Neural cell (in vitro differentiated cells): Measurements from ENCODE around the gene MOB3B. TPM values are rescaled to one million over a fixed set of nuclear protein-coding genes. Genes with fewer than 3 reads are reported as not detected.
"Not testable (repeated sequence)": the region's sequence is repeated elsewhere in the genome, so short reads cannot be mapped to it uniquely, and the experiment has no call there.

Experiments
- H2AFZ ChIP-seq: fragments of 200-600, 300-800 bp; sonication (generic), shearing (Covaris generic); 2 replicates; pipeline ENCODE4 v1.6.0; 2014; ENCODE audit warnings: low read depth, mild to moderate bottlenecking, antibody characterized with exemption, low read length, moderate library complexity
- H3F3A ChIP-seq: fragments of 200-600 bp; shearing (Covaris generic); 2 replicates; pipeline ENCODE4 v1.6.1; 2016; ENCODE audit warnings: mild to moderate bottlenecking, moderate library complexity, mixed read lengths, antibody characterized with exemption, low read length; ENCODE audit not compliant: insufficient read depth, poor library complexity, severe bottlenecking
- H3K27ac ChIP-seq: fragments of 200-600, 300-800 bp; sonication (generic), shearing (Covaris generic); 2 replicates; pipeline ENCODE4 v1.5.1; 2014; ENCODE audit warnings: mild to moderate bottlenecking, low read length, moderate library complexity
- H3K27me3 ChIP-seq: fragments of 300-800, 200-600 bp; sonication (generic), shearing (Covaris generic); 2 replicates; pipeline ENCODE4 v1.6.0; 2014; ENCODE audit warnings: mild to moderate bottlenecking, low read depth, low read length, moderate library complexity; ENCODE audit not compliant: insufficient read depth
- H3K36me3 ChIP-seq: fragments of 300-800, 200-600 bp; sonication (generic), shearing (Covaris generic); 2 replicates; pipeline ENCODE4 v1.5.1; 2014; ENCODE audit warnings: mild to moderate bottlenecking, antibody characterized with exemption, low read length, moderate library complexity; ENCODE audit not compliant: insufficient read depth
- H3K4me2 ChIP-seq: fragments of 300-800, 200-600 bp; sonication (generic), shearing (Covaris generic); 2 replicates; pipeline ENCODE4 v1.6.0; 2014; ENCODE audit warnings: mild to moderate bottlenecking, low read length
- H3K4me3 ChIP-seq: fragments of 300-800, 200-600 bp; sonication (generic), shearing (Covaris generic); 2 replicates; pipeline ENCODE4 v1.5.1; 2014; ENCODE audit warnings: mild to moderate bottlenecking, low read length, moderate library complexity
- H3K79me2 ChIP-seq: fragments of 200-600 bp; shearing (Covaris generic); replicated peaks from 2 replicates; pipeline ENCODE4 v1.6.0; 2014; ENCODE audit warnings: mild to moderate bottlenecking, low read length, moderate library complexity; ENCODE audit not compliant: insufficient read depth
- H3K9ac ChIP-seq: fragments of 300-800, 200-600 bp; sonication (generic), shearing (Covaris generic); 2 replicates; pipeline ENCODE4 v1.6.1; 2016; ENCODE audit warnings: mild to moderate bottlenecking, low read length, mixed read lengths
- H3K9me2 ChIP-seq: fragments of 200-600 bp; shearing (Covaris generic); 2 replicates; pipeline ENCODE4 v1.6.1; 2016; ENCODE audit warnings: mild to moderate bottlenecking, low read length, mixed read lengths; ENCODE audit not compliant: insufficient read depth
- H3K9me3 ChIP-seq: fragments of 200-600, 300-800 bp; sonication (generic), shearing (Covaris generic); 2 replicates; pipeline ENCODE4 v1.6.1; 2016; ENCODE audit warnings: mild to moderate bottlenecking, mixed run types, low read length, moderate library complexity, mixed read lengths
- H4K20me1 ChIP-seq: fragments of 200-600 bp; shearing (Covaris generic); 2 replicates; pipeline ENCODE4 v1.6.1; 2016; ENCODE audit warnings: mild to moderate bottlenecking, mixed run types; ENCODE audit not compliant: insufficient read depth
- CTCF ChIP-seq: fragments of 450-650 bp; IDR thresholded peaks from 2 replicates; pipeline ENCODE4 v1.5.1; 2014; ENCODE audit warnings: antibody characterized with exemption, mild to moderate bottlenecking, moderate library complexity; ENCODE audit not compliant: poor library complexity, severe bottlenecking
- EP300 ChIP-seq: fragments of 450-650 bp; conservative IDR thresholded peaks from 2 replicates; pipeline ENCODE4 v1.6.1; 2014; ENCODE audit warnings: antibody characterized with exemption, mild to moderate bottlenecking, moderate library complexity; ENCODE audit not compliant: poor library complexity, severe bottlenecking
- EZH2 ChIP-seq: fragments of 200-600, 300-800 bp; shearing (Covaris generic), sonication (generic); IDR thresholded peaks from 2 replicates; pipeline ENCODE4 v1.6.1; 2014; ENCODE audit warnings: antibody characterized with exemption, low read length, borderline replicate concordance, mild to moderate bottlenecking; ENCODE audit not compliant: insufficient read depth, poor library complexity, severe bottlenecking
- MXI1 ChIP-seq: fragments of 450-650 bp; conservative IDR thresholded peaks from 2 replicates; pipeline ENCODE4 v1.6.1; 2014; ENCODE audit warnings: antibody characterized with exemption, mild to moderate bottlenecking; ENCODE audit not compliant: poor library complexity, severe bottlenecking
- POLR2AphosphoS5 ChIP-seq: IDR thresholded peaks from 2 replicates; pipeline ENCODE4 v1.6.1; 2012
- RAD21 ChIP-seq: fragments of 450-650 bp; conservative IDR thresholded peaks from 2 replicates; pipeline ENCODE4 v1.6.1; 2014; ENCODE audit warnings: antibody characterized with exemption, mild to moderate bottlenecking, moderate library complexity
- REST ChIP-seq: IDR thresholded peaks from 2 replicates; pipeline ENCODE4 v1.6.1; 2012; ENCODE audit warnings: borderline replicate concordance
- SMC3 ChIP-seq: fragments of 450-650 bp; conservative IDR thresholded peaks from 2 replicates; pipeline ENCODE4 v1.6.1; 2014; ENCODE audit warnings: antibody characterized with exemption, mild to moderate bottlenecking, moderate library complexity; ENCODE audit not compliant: poor library complexity
- TAF1 ChIP-seq: IDR thresholded peaks from 2 replicates; pipeline ENCODE4 v1.6.1; 2012; ENCODE audit warnings: low read depth
- polyA plus RNA-seq: library from polyadenylated mRNA; depleted of rRNA; stranded (reverse); fragments of >200 nt; gene quantifications from 2 replicates; pipeline ENCODE4 v1.2.3, GENCODE V29; 2014

The MOB3B gene
- polyA plus RNA-seq, 1 donor from 2014 or later: 1.8 TPM

- Histone ChIP-seq H2AFZ (no peak overlapping the region), H3K9me2 (no peaks in the 10 kb centered on the region), H3K36me3 (no peaks in the 10 kb centered on the region), H4K20me1 (no peaks in the 10 kb centered on the region), H3K4me3 (no peak overlapping the region), H3F3A (no peaks in the 10 kb centered on the region), H3K9me3 (no peaks in the 10 kb centered on the region), H3K27me3 (no peaks in the 10 kb centered on the region), H3K79me2 (peaks cover 15% of the 10 kb centered on the region), H3K9ac (no peak overlapping the region), H3K27ac (no peak overlapping the region), H3K4me2 (no peak overlapping the region)
- no peak for TF ChIP-seq TAF1
- TF ChIP-seq CTCF: no peak
- TF ChIP-seq EP300: no peak
- TF ChIP-seq SMC3: no peak
- no peak for TF ChIP-seq RAD21
- no peak for TF ChIP-seq POLR2AphosphoS5
- no peak for TF ChIP-seq REST
- no peak for TF ChIP-seq EZH2
- TF ChIP-seq MXI1: no peak
Observed at GRCh38 chr9:27450752-27451151, 78.9 kb downstream of the MOB3B start.

- not testable (repeated sequence) for H3K4me3 ChIP-seq, H3K9me3 ChIP-seq, H3K36me3 ChIP-seq, H3K9ac ChIP-seq, H3K27ac ChIP-seq, H3K9me2 ChIP-seq, H3K4me2 ChIP-seq, H2AFZ ChIP-seq, H3K27me3 ChIP-seq, H4K20me1 ChIP-seq, H3F3A ChIP-seq
- peaks cover 15% of the 10 kb centered on the region for H3K79me2 ChIP-seq
Observed at GRCh38 chr9:27448356-27448755, 81.3 kb downstream of the MOB3B start.

GRCh38 chr9:27447031-27447683, 82.5 kb downstream of the MOB3B start:
- Histone ChIP-seq H3K4me2 (no peak overlapping the region), H3F3A (no peaks in the 10 kb centered on the region), H3K9me3 (no peaks in the 10 kb centered on the region), H3K27ac (no peak overlapping the region), H4K20me1 (no peaks in the 10 kb centered on the region), H2AFZ (no peak overlapping the region), H3K79me2 (peaks cover 15% of the 10 kb centered on the region), H3K9me2 (no peaks in the 10 kb centered on the region), H3K9ac (no peak overlapping the region), H3K27me3 (no peaks in the 10 kb centered on the region), H3K4me3 (no peak overlapping the region), H3K36me3 (no peaks in the 10 kb centered on the region)
- no peak for TF ChIP-seq EZH2
- TF ChIP-seq MXI1: no peak
- TF ChIP-seq CTCF: no peak
- no peak for TF ChIP-seq REST
- TF ChIP-seq POLR2AphosphoS5: no peak
- no peak for TF ChIP-seq SMC3
- TF ChIP-seq EP300: no peak
- no peak for TF ChIP-seq TAF1
- no peak for TF ChIP-seq RAD21
